ENCODE data around the gene IFITM10. TPM values are rescaled to one million over a fixed set of nuclear protein-coding genes. Genes with fewer than 3 reads are reported as not detected.

The IFITM10 gene
- total RNA-seq, 1 donor from 2014 or later: 3.4 TPM

DNA sequence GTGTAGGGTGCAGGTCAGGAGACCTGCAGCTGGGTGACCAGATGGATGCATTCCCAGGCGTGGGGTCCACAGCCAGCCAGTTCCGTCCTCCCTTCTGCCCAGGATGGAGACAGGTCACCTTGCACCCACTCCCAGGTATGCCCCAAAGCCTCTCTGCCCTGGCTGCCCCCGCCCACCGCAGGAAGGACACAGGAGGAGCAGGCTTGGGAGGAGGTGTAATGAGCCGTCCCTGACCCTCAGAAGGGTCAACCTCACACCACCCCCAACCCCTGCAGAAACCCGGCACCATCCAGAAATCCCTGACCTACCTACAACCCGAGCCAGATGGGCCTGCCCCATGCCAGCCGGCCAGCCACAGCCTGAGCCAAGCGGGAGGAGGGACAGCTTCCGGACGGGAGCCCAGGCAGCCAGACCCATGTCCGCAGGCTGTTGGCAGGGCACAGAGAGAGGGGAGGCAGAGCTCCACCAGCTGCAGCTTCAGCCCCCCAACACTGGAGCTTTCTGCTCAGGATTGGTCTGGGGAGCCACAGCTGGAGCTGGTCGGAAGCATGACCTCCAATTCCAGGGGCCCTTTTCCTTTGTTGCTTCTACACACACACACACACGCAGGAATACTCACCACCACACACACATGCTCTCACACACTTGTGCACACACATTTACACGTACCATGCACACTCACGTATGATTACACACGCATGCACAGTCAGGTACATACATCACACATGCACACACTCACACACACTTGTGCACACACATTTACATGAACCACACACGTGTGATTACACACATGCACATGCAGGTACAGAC lies 5.3 kb downstream of the IFITM10 start:
- Mint-ChIP-seq H3K27ac (no peak overlapping the region), H3K4me3 (no peak overlapping the region), H3K36me3 (no peaks in the 10 kb centered on the region), H3K4me1 (ENCODE audit: unreplicated experiment) (peaks cover 6% of the 10 kb centered on the region), H3K9me3 (no peaks in the 10 kb centered on the region), H3K27me3 (peaks cover 30% of the 10 kb centered on the region)
- no peak for DNase-seq (ENCODE audit: extremely low spot score, unreplicated experiment)
- TF ChIP-seq, protein P1, sequence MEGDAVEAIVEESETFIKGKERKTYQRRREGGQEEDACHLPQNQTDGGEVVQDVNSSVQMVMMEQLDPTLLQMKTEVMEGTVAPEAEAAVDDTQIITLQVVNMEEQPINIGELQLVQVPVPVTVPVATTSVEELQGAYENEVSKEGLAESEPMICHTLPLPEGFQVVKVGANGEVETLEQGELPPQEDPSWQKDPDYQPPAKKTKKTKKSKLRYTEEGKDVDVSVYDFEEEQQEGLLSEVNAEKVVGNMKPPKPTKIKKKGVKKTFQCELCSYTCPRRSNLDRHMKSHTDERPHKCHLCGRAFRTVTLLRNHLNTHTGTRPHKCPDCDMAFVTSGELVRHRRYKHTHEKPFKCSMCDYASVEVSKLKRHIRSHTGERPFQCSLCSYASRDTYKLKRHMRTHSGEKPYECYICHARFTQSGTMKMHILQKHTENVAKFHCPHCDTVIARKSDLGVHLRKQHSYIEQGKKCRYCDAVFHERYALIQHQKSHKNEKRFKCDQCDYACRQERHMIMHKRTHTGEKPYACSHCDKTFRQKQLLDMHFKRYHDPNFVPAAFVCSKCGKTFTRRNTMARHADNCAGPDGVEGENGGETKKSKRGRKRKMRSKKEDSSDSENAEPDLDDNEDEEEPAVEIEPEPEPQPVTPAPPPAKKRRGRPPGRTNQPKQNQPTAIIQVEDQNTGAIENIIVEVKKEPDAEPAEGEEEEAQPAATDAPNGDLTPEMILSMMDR (conservative IDR thresholded peaks at IDR 0.05): no peak

DNA sequence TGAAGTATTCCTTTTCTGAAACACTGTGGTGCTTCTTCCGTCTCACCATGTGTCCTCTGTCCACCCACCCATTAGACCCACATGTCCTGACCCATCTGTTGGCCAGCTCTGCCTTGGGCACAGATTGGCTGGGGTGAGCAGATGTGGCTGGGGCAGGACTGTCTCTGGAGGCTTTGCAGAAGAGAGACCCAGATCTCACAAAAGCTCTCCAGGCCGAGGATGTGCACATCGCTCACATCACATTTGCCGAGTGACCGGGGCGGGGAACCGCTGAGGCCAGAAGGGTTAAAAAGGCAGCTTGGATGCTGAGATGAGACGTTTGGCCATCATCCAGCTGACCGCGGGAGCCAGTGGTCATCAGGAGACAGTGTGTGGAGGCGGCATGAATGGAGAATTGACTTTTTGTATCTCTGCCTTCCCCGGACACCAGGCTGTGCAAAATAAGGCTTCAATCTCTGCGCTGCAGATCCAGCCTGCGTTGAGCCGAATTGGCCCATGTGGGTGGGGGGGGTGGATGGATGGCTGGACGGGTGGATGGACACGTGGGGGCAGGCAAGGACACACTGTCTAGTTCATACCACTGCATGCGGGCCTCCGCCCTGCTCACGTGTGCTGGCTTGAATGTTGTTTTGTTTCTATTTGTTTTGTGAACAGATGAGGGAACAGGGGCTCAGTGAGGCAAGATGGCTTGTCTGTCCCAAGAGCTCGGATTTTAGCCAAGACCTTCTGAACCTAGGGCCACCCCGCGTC lies 6.1 kb downstream of the IFITM10 start:
- Mint-ChIP-seq H3K9me3 (no peaks in the 10 kb centered on the region), H3K4me3 (no peak overlapping the region), H3K27ac (no peak overlapping the region), H3K4me1 (ENCODE audit: unreplicated experiment) (no peaks in the 10 kb centered on the region), H3K36me3 (no peaks in the 10 kb centered on the region), H3K27me3 (peaks cover 27% of the 10 kb centered on the region)
- DNase-seq (ENCODE audit: extremely low spot score, unreplicated experiment): no peak
- TF ChIP-seq, protein P1 (conservative IDR thresholded peaks at IDR 0.05): no peak

DNA sequence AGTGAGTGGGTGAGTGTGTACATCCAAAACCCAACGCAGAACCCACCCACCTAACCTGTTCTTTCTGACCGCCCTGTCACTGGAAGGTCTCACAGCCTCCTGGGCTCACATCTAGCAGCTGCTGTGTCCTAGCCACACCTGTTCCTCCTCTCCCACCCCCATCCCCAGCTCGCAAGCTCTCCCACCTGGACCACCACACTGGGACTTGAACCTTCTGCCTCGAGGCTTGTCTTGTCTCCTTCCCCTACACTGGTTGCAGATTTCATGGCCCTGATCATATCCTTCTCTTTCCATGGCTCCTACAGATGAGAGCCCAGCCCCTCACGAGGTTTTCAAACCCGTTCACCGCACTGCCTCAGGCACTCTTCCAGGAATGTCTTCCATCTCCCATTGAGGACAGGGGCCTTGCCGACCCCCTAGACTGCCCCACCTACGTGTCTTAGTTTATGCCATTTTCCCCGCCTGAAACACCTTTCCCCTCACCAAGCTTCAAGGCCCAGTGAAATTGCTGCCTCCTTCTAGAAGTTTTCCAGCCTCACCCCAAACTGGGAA lies 6.7 kb downstream of the IFITM10 start:
- Mint-ChIP-seq H3K9me3 (no peaks in the 10 kb centered on the region), H3K27me3 (peaks cover 30% of the 10 kb centered on the region), H3K27ac (no peak overlapping the region), H3K36me3 (no peaks in the 10 kb centered on the region), H3K4me3 (no peak overlapping the region), H3K4me1 (ENCODE audit: unreplicated experiment) (no peaks in the 10 kb centered on the region)
- TF ChIP-seq, protein P1 (conservative IDR thresholded peaks at IDR 0.05): no peak
- DNase-seq (ENCODE audit: extremely low spot score, unreplicated experiment): no peak

DNA sequence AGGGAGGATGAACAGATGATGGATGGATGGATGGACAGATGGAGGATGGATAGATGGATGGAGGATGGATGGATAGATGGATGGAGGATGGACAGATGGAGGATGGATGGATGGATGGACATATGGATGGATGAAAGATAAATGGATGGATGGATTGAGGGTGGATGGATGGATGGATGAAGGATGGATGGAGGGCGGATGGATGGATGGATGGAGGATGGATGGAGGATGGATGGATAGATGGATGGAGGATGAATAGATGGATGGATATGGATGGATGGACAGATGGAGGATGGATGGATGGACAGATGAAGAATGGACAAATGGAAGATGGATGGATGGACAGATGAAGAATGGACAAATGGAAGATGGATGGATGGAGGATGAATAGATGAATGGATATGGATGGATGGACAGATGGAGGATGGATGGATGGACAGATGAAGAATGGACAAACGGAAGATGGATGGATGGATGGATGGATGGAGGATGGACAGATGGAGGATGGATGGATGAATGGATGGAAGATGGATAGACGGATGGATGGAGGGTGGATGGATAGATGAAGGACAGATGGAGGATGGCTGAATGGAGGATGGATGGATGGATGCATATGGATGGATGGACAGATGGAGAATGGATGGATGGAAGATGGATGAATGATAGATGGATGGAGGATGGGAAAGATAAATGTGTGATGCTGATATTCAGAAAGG lies 7.4 kb downstream of the IFITM10 start:
- Mint-ChIP-seq H3K36me3 (no peaks in the 10 kb centered on the region), H3K27me3 (peaks cover 30% of the 10 kb centered on the region)
- DNase-seq (ENCODE audit: extremely low spot score, unreplicated experiment): no peak

DNA sequence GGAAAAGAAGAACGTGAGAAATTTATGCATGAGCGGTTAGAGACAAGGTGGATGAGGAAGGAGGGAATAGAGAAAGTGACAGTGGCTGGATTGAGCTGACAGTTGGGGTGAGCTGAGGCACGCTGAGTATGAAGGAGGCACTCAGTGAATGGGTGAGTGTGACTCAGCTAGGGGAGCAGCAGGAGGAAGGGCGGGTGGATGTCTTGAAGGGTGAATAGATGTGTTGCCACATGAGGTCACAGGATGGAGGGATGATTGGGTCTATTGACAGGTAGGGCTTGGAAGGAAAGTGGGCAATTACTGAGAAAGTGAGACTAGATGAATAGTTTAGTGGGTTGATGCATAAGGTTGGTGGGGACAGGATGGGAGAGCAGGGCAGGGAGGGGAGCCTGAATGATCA lies 8.0 kb downstream of the IFITM10 start:
- H3K9me3 Mint-ChIP-seq: peaks cover 11% of the 10 kb centered on the region
- no peaks in the 10 kb centered on the region for H3K4me1 Mint-ChIP-seq (ENCODE audit: unreplicated experiment)
- H3K27ac Mint-ChIP-seq: no peak overlapping the region
- TF ChIP-seq, protein P1 (conservative IDR thresholded peaks at IDR 0.05): no peak
- no peaks in the 10 kb centered on the region for H3K36me3 Mint-ChIP-seq
- peaks cover 32% of the 10 kb centered on the region for H3K27me3 Mint-ChIP-seq
- H3K4me3 Mint-ChIP-seq: no peak overlapping the region
- no peak for DNase-seq (ENCODE audit: extremely low spot score, unreplicated experiment)

More for the DNA sequence above, 7.4 kb downstream of the IFITM10 start:
- no peak overlapping the region for H3K4me3 Mint-ChIP-seq
- no peaks in the 10 kb centered on the region for H3K4me1 Mint-ChIP-seq (ENCODE audit: unreplicated experiment)
- no peak overlapping the region for H3K27ac Mint-ChIP-seq
- TF ChIP-seq, protein P1 (conservative IDR thresholded peaks at IDR 0.05): no peak
- H3K9me3 Mint-ChIP-seq: peaks cover 5% of the 10 kb centered on the region
